ENCODE results near the gene DOCK7.

- TF ChIP-seq, protein P1, sequence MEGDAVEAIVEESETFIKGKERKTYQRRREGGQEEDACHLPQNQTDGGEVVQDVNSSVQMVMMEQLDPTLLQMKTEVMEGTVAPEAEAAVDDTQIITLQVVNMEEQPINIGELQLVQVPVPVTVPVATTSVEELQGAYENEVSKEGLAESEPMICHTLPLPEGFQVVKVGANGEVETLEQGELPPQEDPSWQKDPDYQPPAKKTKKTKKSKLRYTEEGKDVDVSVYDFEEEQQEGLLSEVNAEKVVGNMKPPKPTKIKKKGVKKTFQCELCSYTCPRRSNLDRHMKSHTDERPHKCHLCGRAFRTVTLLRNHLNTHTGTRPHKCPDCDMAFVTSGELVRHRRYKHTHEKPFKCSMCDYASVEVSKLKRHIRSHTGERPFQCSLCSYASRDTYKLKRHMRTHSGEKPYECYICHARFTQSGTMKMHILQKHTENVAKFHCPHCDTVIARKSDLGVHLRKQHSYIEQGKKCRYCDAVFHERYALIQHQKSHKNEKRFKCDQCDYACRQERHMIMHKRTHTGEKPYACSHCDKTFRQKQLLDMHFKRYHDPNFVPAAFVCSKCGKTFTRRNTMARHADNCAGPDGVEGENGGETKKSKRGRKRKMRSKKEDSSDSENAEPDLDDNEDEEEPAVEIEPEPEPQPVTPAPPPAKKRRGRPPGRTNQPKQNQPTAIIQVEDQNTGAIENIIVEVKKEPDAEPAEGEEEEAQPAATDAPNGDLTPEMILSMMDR (IDR thresholded peaks at IDR 0.05), result no peak
- no peak for TF ChIP-seq POLR2A (IDR thresholded peaks at IDR 0.05)
Measured at GRCh38 chr1:62595647-62596046, 92.5 kb downstream of the DOCK7 start.

All from suprapubic skin (tissue), 3 donors.